ENCODE measurements around the gene ORM1.

Gene ORM1

GRCh38 chr9:114348906-114349482, 26.1 kb downstream of the ORM1 start:
- peak; percentile 98 for DNase-seq (ENCODE audit: low read depth in 2 of 2)
- no peak for TF ChIP-seq CTCF (IDR thresholded peaks at IDR 0.05; ENCODE audit: low read depth, low read length)
- no peak overlapping the region for H3K4me3 ChIP-seq (replicated peaks in 1 of 2; ENCODE audit: low read depth in 2 of 2, low read length in 2 of 2)

DNA sequence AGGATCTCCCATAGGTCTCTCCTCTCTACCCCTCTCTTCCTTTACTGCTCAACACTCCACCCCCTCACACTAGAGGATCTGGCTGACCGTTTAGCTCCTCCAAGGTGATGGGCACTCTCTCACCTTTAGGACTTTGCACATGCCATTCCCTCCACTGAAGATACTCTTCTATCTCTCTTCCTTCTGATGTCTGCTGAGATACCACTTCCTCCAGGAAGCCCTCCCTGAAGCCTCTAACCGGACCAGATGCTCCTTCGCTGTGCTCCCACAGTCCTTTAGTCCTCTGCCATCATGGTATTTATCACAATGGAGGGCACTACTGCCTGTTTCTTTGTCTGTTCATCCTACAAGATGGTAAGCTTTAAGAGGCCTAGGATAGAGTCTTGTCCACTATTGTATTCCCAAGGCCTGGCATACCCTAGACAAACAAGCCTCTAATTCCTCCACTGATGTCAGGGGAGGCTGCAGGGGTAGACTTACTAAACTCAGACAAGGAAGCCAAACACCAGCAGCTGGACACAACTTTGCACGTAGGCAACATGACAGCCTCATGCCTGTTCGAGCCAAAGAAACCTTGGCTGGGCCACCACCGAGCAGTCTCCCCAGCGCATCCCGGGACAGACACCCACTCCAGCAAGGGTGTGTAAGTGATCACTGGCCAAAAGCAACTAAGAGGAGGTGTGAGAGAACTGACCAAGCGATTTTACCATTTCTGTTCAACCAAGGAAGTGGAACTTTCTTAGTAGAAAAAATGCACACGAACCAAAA, 27.0 kb downstream of the ORM1 start:
- no peak for DNase-seq (ENCODE audit: low read depth in 2 of 2)
- no peak for TF ChIP-seq CTCF (IDR thresholded peaks at IDR 0.05; ENCODE audit: low read depth, low read length)

GRCh38 chr9:114350636-114351401, 27.9 kb downstream of the ORM1 start:
- DNase-seq (ENCODE audit: low read depth in 2 of 2): no peak
- TF ChIP-seq CTCF (IDR thresholded peaks at IDR 0.05; ENCODE audit: low read depth, low read length): no peak

More for the DNA sequence above, 27.0 kb downstream of the ORM1 start:
- H3K4me3 ChIP-seq (replicated peaks in 1 of 2; ENCODE audit: low read depth in 2 of 2, low read length in 2 of 2): no peak overlapping the region

DNA sequence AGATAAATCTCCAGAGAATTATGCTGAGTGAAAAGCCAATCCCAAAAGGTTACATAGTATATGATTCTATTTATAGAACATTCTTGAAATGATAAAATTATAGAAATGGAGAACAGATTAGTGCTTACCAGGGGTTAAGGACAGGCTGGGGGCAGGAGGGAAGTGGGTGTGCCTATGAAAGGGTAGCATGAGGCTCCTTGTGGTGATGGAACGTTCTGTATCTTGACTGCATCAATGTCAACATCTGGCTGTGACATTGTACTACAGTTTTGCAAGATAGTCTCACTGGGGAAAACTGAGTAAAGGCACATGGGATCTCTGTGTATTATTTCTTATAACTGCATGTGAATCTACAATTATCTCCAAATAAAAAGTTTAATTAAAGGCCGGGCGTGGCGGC, 29.0 kb downstream of the ORM1 start:
- no peak for DNase-seq (ENCODE audit: low read depth in 2 of 2)
- no peak for TF ChIP-seq CTCF (IDR thresholded peaks at IDR 0.05; ENCODE audit: low read depth, low read length)
- no peak overlapping the region for H3K4me3 ChIP-seq (replicated peaks in 1 of 2; ENCODE audit: low read depth in 2 of 2, low read length in 2 of 2)

More at GRCh38 chr9:114350636-114351401, 27.9 kb downstream of the ORM1 start:
- no peak overlapping the region for H3K4me3 ChIP-seq (replicated peaks in 1 of 2; ENCODE audit: low read depth in 2 of 2, low read length in 2 of 2)

- no peak for DNase-seq (ENCODE audit: low read depth in 2 of 2)
- no peak overlapping the region for H3K4me3 ChIP-seq (replicated peaks in 1 of 2; ENCODE audit: low read depth in 2 of 2, low read length in 2 of 2)
Measured at GRCh38 chr9:114355821-114356220, 32.9 kb downstream of the ORM1 start.

DNA sequence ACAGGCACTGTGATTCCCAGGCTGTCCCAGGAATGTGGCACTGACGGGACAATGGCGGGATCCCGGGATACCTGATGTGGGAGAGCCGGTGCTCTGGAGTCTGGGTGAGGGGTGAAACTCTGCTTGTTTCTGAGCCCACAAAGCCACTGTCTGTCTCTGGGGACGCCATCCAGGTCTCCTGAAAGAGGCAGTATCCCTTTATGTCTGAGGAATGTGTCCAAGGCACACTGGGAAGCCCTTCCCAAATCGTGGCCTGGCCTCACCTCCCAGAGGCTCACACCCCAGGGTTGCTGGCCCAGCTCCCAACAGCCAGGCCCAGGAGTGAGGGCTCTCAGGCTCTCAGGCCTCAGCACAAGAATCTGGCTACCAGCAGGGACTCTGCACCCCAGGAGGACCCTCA, 33.9 kb downstream of the ORM1 start:
- TF ChIP-seq CTCF (IDR thresholded peaks at IDR 0.05; ENCODE audit: low read depth, low read length): no peak
- no peak overlapping the region for H3K4me3 ChIP-seq (replicated peaks in 1 of 2; ENCODE audit: low read depth in 2 of 2, low read length in 2 of 2)
- no peak for DNase-seq (ENCODE audit: low read depth in 2 of 2)

More at GRCh38 chr9:114355821-114356220, 32.9 kb downstream of the ORM1 start:
- TF ChIP-seq CTCF (IDR thresholded peaks at IDR 0.05; ENCODE audit: low read depth, low read length): no peak

Measured in cardiac fibroblast (primary cell).